Fibroblast of villous mesenchyme (primary cell): ENCODE data around the gene COMMD2. TPM values are rescaled to one million over a fixed set of nuclear protein-coding genes. Genes with fewer than 3 reads are reported as not detected.

ENCODE experiments used
- DNase-seq: peaks from one replicate; pipeline ENCODE4 v3.0.0-alpha.2; 2010; ENCODE audit warnings: low read depth
- H3K4me3 ChIP-seq: 2 replicates; pipeline ENCODE4 v1.5.1; 2011; ENCODE audit warnings: low read depth, mild to moderate bottlenecking, low read length
- CTCF ChIP-seq: IDR thresholded peaks from 2 replicates; pipeline ENCODE4 v1.5.1; 2012; ENCODE audit warnings: low read depth, mild to moderate bottlenecking, low read length; ENCODE audit not compliant: insufficient read depth
- total RNA-seq: library from RNA; depleted of rRNA; stranded (reverse); fragments of >200 nt; gene quantifications from 2 replicates; pipeline ENCODE4 v1.2.3, GENCODE V29; 2012

The COMMD2 gene
- 28.3 and 34.5 TPM in 2 replicates for total RNA-seq

GRCh38 chr3:149752051-149752787, at the start of gene COMMD2:
Gene COMMD2, minus strand, starts transcription at chr3:149752489. Its CDS starts 45 bp downstream, at chr3:149752444.
- DNase-seq: peak; percentile 84
- H3K4me3 ChIP-seq: peak within 1 kb of the TSS; percentile 94
- peak; percentile 21 for TF ChIP-seq CTCF

- no peak for TF ChIP-seq CTCF
- no peak for DNase-seq
- no peak overlapping the region for H3K4me3 ChIP-seq
Measured at GRCh38 chr3:149801639-149802038, 49.4 kb upstream of the COMMD2 start.

- H3K4me3 ChIP-seq: no peak overlapping the region
- DNase-seq: no peak
- no peak for TF ChIP-seq CTCF
Measured at GRCh38 chr3:149801195-149801594, 48.9 kb upstream of the COMMD2 start.

- no peak for TF ChIP-seq CTCF
- H3K4me3 ChIP-seq: no peak overlapping the region
- DNase-seq: no peak
Measured at GRCh38 chr3:149800693-149801092, 48.4 kb upstream of the COMMD2 start.

- H3K4me3 ChIP-seq: no peak overlapping the region
- no peak for TF ChIP-seq CTCF
Measured at GRCh38 chr3:149796026-149796425, 43.7 kb upstream of the COMMD2 start.

GRCh38 chr3:149792452-149793270, 40.4 kb upstream of the COMMD2 start, which contains the start of gene ANKUB1:
Gene ANKUB1, minus strand, starts transcription at chr3:149792554. Its CDS starts 188 bp downstream, at chr3:149792366.
- H3K4me3 ChIP-seq: no peak within 1 kb of the TSS
- no peak for DNase-seq
- TF ChIP-seq CTCF: no peak

More at GRCh38 chr3:149796026-149796425, 43.7 kb upstream of the COMMD2 start:
- DNase-seq: no peak
